Aorta (tissue), 5 donors: ENCODE measurements around the gene ETS1. TPM values are rescaled to one million over a fixed set of nuclear protein-coding genes. Genes with fewer than 3 reads are reported as not detected.

ENCODE experiments used
- ATAC-seq: fragments of 200-7000 bp; cut with Tn5 transposase; one replicate; pipeline ENCODE4 v1.9.1; 2022; ENCODE audit warnings: moderate library complexity; ENCODE audit not compliant: low FRiP score
- DNase-seq, 2 donors: peaks; one replicate each; pipeline ENCODE4 v3.0.0-alpha.2; 2020
- H3K27ac ChIP-seq, 2 donors: one replicate each; pipeline ENCODE4 v1.5.1; 2013; ENCODE audit warnings: low read length in 2 of 2, mild to moderate bottlenecking in 2 of 2, moderate library complexity in 2 of 2, control low read depth in 1 of 2, inconsistent platforms in 1 of 2, low read depth in 1 of 2
- H3K27me3 ChIP-seq, 2 donors: one replicate each; pipeline ENCODE4 v1.6.1; 2013; ENCODE audit warnings: control low read depth in 1 of 2, low read length in 1 of 2, mild to moderate bottlenecking in 1 of 2, moderate library complexity in 1 of 2; ENCODE audit not compliant: insufficient read depth in 2 of 2, control insufficient read depth in 1 of 2
- H3K36me3 ChIP-seq, 2 donors: one replicate each; pipeline ENCODE4 v1.6.1; 2013; ENCODE audit warnings: control low read depth in 1 of 2, low read length in 1 of 2, mild to moderate bottlenecking in 1 of 2; ENCODE audit not compliant: insufficient read depth in 2 of 2, control insufficient read depth in 1 of 2
- H3K4me1 ChIP-seq, 2 donors: one replicate each; pipeline ENCODE4 v1.6.1; 2013; ENCODE audit warnings: low read length in 2 of 2, control low read depth in 1 of 2, mild to moderate bottlenecking in 1 of 2, moderate library complexity in 1 of 2; ENCODE audit not compliant: insufficient read depth in 2 of 2, control insufficient read depth in 1 of 2
- H3K4me3 ChIP-seq, 2 donors: one replicate each; pipeline ENCODE4 v1.5.1; 2013; ENCODE audit warnings: low read length in 2 of 2, control low read depth in 1 of 2, mild to moderate bottlenecking in 1 of 2
- H3K9me3 ChIP-seq: one replicate; pipeline ENCODE4 v1.6.1; 2013; ENCODE audit warnings: mild to moderate bottlenecking, low read length; ENCODE audit not compliant: control insufficient read depth
- WGBS, 2 donors: extraction: QIAGEN DNeasy Blood & Tissue Kit; methylation state at CpG; one replicate each; pipeline ENCODE4 v1.1.7; 2013; 5-methylcytosine and 5-hydroxymethylcytosine counted together
- intact Hi-C, 2 donors: fragments of 100-400 bp; cut with DNase I; formaldehyde crosslinking; loops; one replicate each; pipeline versions ENCODE4 v1.14.2 to v1.15.0; 2022
- polyA plus RNA-seq, 2 donors: library from polyadenylated mRNA; stranded (reverse); fragments of 200-250 nt; gene quantifications; one replicate each; pipeline ENCODE4 v1.2.3, GENCODE V29; 2013
- total RNA-seq, 2 donors: library from RNA; stranded (reverse); fragmentation: NEBNext Ultra II Directional; extraction: Animal tissue kit (Norgen Biotek cat#: 25700); gene quantifications; one replicate each; pipeline ENCODE4 v1.2.1, GENCODE V29; 2021
- donor health status: healthy with polysubstance abuse.
- donor health status: Bipolar disorder and iron deficiency.
- donor health status: DM: no; HTN: no; CAD: no.
- donor health status: DM: no; HTN: no; CAD: no.
- donor health status: DM: yes; HTN: yes; CAD: no.

ETS1 gene
- total and polyA plus RNA-seq, 4 donors = 17.8 to 125 (median 69.8) TPM

GRCh38 chr11:128628325-128628673, 40.9 kb upstream of the ETS1 start:
- no peak for ATAC-seq

DNA sequence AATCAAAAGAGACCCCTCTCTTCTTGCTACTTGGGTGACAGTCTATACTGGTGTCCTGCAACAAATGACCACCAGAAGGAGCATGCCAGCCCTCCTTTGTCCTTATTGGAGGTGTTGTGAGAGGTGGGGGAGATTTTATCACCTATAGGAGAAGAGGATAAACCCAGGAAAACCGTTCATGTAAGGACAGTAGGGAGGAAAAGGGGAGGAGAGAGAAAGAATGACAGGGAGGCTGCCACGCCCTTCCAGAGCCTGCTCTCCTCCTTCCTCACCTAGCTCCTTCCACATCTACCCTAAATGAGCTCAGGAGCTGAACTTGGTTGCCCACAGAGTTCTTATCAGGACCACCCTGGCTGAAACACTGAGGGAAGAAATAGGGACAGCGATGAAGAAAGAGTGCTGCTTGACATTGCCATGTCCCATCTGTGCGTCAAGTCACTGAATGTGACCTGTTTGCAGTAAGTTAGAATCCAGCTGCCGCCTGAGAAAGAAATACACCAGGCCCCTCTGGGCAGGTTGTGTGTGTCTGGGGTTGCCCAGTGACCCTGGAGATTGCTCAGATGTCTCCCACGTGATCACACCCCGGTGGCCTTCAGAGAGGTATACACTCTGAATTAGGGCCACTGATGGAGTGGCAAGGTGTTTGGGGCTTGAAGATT, 40.4 kb upstream of the ETS1 start:
- H3K4me3 ChIP-seq = no peak overlapping the region
- DNase-seq (no peak), ATAC-seq (no peak)
- no peaks in the 10 kb centered on the region for H3K4me1 ChIP-seq
- H3K9me3 ChIP-seq = no peaks in the 10 kb centered on the region
- no peaks in the 10 kb centered on the region for H3K27me3 ChIP-seq
- no peak overlapping the region for H3K27ac ChIP-seq
- intact Hi-C loops = loop anchor here in 1 of 2 donors (5.0 kb wide), 1 partner anchor 160 kb away; no protein-coding TSS in a partner anchor
- no peaks in the 10 kb centered on the region for H3K36me3 ChIP-seq
- 91 to 94% methylated on average over 7 of the region's 7 CpGs for WGBS, 2 donors

More at GRCh38 chr11:128628325-128628673, 40.9 kb upstream of the ETS1 start:
- DNase-seq = no peak
- no peak overlapping the region for H3K4me3 ChIP-seq
- intact Hi-C loops = loop anchor here in 1 of 2 donors (5.0 kb wide), 1 partner anchor 161 kb away; no protein-coding TSS in a partner anchor
- no peaks in the 10 kb centered on the region for H3K36me3 ChIP-seq
- no peaks in the 10 kb centered on the region for H3K27me3 ChIP-seq
- H3K9me3 ChIP-seq = no peaks in the 10 kb centered on the region
- H3K4me1 ChIP-seq = no peaks in the 10 kb centered on the region
- 89 to 94% methylated on average over 5 of the region's 5 CpGs for WGBS, 2 donors
- H3K27ac ChIP-seq = no peak overlapping the region

DNA sequence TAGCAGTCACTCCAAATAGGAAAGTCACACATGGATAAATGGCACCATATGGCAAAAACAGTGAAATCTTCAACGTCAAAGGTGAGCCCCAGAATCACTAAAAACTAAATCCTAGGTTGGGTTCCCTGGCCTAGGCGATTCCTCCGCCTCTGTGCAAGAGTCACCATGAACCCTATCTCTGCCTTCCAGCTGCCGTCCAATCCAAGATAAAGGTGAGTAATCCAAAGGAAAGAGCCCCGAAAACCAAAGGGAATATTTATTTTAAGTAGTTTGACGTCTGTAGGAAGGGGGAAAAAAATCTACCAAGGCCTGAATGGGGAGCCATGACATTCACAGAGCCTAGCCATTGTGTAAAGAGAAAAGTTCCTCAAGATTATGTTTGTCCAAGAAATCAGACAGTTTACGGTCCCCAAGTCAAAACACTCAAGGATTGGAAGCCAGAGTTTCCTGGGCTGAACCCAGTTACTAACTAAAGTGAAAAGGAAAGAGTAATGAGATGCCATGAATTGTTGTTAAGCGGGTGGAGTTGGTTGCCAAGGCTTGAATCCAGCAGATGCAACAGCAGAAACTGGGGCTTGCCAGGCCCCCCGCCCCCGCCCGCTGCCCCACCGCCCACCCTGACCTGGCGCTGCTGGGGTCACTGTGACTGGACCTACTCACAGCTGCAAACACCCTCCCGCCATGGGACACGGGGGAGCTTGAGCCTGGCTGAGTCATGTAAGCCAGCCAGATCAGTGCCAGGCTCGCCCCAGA, 39.7 kb upstream of the ETS1 start:
- DNase-seq (no peak), ATAC-seq (no peak)
- intact Hi-C loops = loop anchor here in 1 of 2 donors (5.0 kb wide), 1 partner anchor 160 kb away; no protein-coding TSS in a partner anchor
- Histone ChIP-seq H3K27ac (no peak overlapping the region), H3K27me3 (no peaks in the 10 kb centered on the region), H3K36me3 (no peaks in the 10 kb centered on the region), H3K9me3 (no peaks in the 10 kb centered on the region), H3K4me1 (no peaks in the 10 kb centered on the region), H3K4me3 (no peak overlapping the region)
- WGBS, 2 donors = 90 to 91% methylated on average over 16 of the region's 16 CpGs

GRCh38 chr11:128625746-128626145, 38.4 kb upstream of the ETS1 start:
- H3K36me3 ChIP-seq = no peaks in the 10 kb centered on the region
- no peak overlapping the region for H3K27ac ChIP-seq
- H3K27me3 ChIP-seq = no peaks in the 10 kb centered on the region
- ATAC-seq (no peak), DNase-seq (no peak)
- no peaks in the 10 kb centered on the region for H3K9me3 ChIP-seq
- no peaks in the 10 kb centered on the region for H3K4me1 ChIP-seq
- no peak overlapping the region for H3K4me3 ChIP-seq
- intact Hi-C loops = loop anchor here in 1 of 2 donors (5.0 kb wide), 1 partner anchor 158 kb away; no protein-coding TSS in a partner anchor
- 95 to 96% methylated on average over 2 of the region's 2 CpGs for WGBS, 2 donors

- H3K9me3 ChIP-seq = no peaks in the 10 kb centered on the region
- no peak overlapping the region for H3K27ac ChIP-seq
- H3K27me3 ChIP-seq = no peaks in the 10 kb centered on the region
- WGBS, 2 donors = 92% methylated on average over 8 of the region's 8 CpGs
- no peaks in the 10 kb centered on the region for H3K36me3 ChIP-seq
- H3K4me3 ChIP-seq = no peak overlapping the region
- H3K4me1 ChIP-seq = no peaks in the 10 kb centered on the region
- DNase-seq (peak in 1 of 2 donors; percentile 55), ATAC-seq (no peak)
- intact Hi-C loops = loop anchor here in 1 of 2 donors (5.0 kb wide), 1 partner anchor 158 kb away; no protein-coding TSS in a partner anchor
Observed at GRCh38 chr11:128625326-128625725, 38.0 kb upstream of the ETS1 start.

GRCh38 chr11:128624269-128625175, 37.2 kb upstream of the ETS1 start:
- Histone ChIP-seq H3K4me1 (no peaks in the 10 kb centered on the region), H3K4me3 (no peak overlapping the region), H3K36me3 (no peaks in the 10 kb centered on the region), H3K27ac (no peak overlapping the region), H3K9me3 (no peaks in the 10 kb centered on the region), H3K27me3 (no peaks in the 10 kb centered on the region)
- intact Hi-C loops = loop anchor here in 1 of 2 donors (5.0 kb wide), 1 partner anchor 157 kb away; no protein-coding TSS in a partner anchor
- DNase-seq (peak in 1 of 2 donors; percentile 46), ATAC-seq (no peak)
- 89 to 93% methylated on average over 18 of the region's 18 CpGs for WGBS, 2 donors

DNA sequence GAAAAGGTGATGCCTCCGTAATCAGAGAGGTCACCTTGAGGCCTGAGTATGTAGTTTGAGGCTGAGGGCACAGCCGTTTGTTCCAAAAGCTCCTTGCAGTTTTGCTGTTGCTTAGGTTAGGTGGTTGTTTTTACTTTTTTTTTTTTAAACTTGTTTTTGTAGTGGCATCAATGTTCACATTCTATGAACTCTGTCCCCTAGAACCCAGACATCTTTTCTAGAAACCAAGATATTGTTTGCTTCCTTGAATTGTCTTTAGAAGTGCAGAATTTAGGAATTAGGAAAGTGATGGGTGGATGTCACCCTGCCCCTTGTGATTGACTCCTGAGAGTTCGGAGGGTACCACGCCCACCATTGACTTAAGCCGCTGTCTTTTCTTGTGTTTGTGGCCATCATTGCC, 35.7 kb upstream of the ETS1 start:
- no peak overlapping the region for H3K4me3 ChIP-seq
- no peaks in the 10 kb centered on the region for H3K27me3 ChIP-seq
- intact Hi-C loops = no loop called here
- H3K36me3 ChIP-seq = no peaks in the 10 kb centered on the region
- WGBS, 2 donors = 88 to 92% methylated on average over 5 of the region's 5 CpGs
- H3K27ac ChIP-seq = no peak overlapping the region
- no peaks in the 10 kb centered on the region for H3K4me1 ChIP-seq
- ATAC-seq (no peak), DNase-seq (no peak)
- H3K9me3 ChIP-seq = no peaks in the 10 kb centered on the region
